Activated CD4-positive, alpha-beta T cell treated with anti-CD3 and anti-CD28 coated beads, Interleukin-2, amount 10 ng/mL, durations not matched to agents 24 days and 14 days (primary cell): ENCODE results near the gene MAP1LC3B2. TPM values are rescaled to one million over a fixed set of nuclear protein-coding genes. Genes with fewer than 3 reads are reported as not detected.
"Not testable (repeated sequence)": the region's sequence is repeated elsewhere in the genome, so short reads cannot be mapped to it uniquely, and the experiment has no call there.

ENCODE experiments used
- DNase-seq: peaks from one replicate; pipeline ENCODE4 v3.0.0; 2022
- H3K27ac Mint-ChIP-seq: one replicate; pipeline ENCODE4 v1.8.0; 2022; ENCODE audit warnings: mild to moderate bottlenecking, mixed read lengths
- H3K27me3 Mint-ChIP-seq: one replicate; pipeline ENCODE4 v1.8.0; 2022; ENCODE audit warnings: mixed read lengths
- H3K36me3 Mint-ChIP-seq: one replicate; pipeline ENCODE4 v1.8.0; 2022; ENCODE audit warnings: low read depth, mild to moderate bottlenecking, mixed read lengths
- H3K4me1 Mint-ChIP-seq: one replicate; pipeline ENCODE4 v1.8.0; 2021; ENCODE audit warnings: mixed read lengths
- H3K4me3 Mint-ChIP-seq: one replicate; pipeline ENCODE4 v1.8.0; 2022; ENCODE audit warnings: mild to moderate bottlenecking, moderate library complexity, mixed read lengths
- H3K9me3 Mint-ChIP-seq: one replicate; pipeline ENCODE4 v1.8.0; 2021; ENCODE audit warnings: mixed read lengths
- intact Hi-C: fragments of 100-400 bp; cut with micrococcal nuclease; formaldehyde crosslinking; loops from one replicate; pipeline ENCODE4 v1.15.1; 2023
- total RNA-seq: library from RNA; stranded (reverse); gene quantifications from 2 replicates; pipeline ENCODE4 v1.2.3, GENCODE V29; 2022

MAP1LC3B2 gene
- total RNA-seq, 1 donor from 2014 or later, result 0.68 TPM

DNA sequence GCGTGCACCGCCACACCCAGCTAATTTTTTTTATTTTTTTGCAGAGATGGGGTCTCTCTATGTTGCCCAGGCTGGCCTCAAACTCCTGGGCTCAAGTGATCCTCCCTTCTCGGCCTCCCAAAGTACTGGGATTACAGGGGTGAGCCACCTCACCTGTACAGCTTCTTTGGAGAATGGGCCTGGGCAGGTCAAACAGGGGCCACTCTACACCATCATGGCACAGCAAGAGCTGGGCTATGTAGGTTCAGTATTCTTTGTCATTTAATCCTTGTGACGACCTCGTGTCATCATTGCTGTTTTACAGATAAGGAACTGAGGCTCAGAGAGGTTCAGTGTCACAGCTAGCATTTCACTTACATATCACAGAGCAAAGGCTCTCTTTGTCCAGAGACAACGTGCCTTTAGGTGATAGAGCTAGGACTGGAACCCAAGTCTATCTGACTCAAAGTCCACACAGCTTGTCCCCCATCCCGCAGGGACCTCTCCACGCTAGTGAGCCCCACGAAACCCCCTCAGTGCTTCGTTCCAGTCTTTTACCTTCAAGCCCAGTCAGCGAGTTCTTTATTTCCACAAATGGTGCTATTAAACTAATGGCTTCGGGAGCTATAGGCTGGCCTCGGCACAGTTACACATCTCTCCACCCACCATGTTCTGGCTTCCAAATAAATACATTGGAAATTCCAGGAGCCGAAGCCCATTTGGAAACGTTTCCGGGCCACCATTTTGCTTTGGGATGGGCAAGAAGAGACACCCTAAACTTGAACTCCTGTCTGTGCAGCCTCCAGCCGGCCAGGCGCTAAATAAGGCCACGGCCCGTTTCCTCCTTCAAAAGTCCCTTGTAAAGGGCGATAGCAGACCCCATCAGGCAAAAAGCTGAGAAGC, 660 bp upstream of the MAP1LC3B2 start:
- Mint-ChIP-seq H3K27ac (peak overlapping the region; percentile 97), H3K36me3 (peaks cover 9% of the 10 kb centered on the region), H3K9me3 (peaks cover 6% of the 10 kb centered on the region), H3K4me1 (peaks cover 37% of the 10 kb centered on the region), H3K27me3 (peaks cover 9% of the 10 kb centered on the region), H3K4me3 (peak overlapping the region; percentile 82)
- no peak for DNase-seq
- intact Hi-C loops, result loop anchor here (1.0 to 2.0 kb wide), 9 partner anchors 20 to 498 kb away; partner anchors contain the start of gene MED13L

DNA sequence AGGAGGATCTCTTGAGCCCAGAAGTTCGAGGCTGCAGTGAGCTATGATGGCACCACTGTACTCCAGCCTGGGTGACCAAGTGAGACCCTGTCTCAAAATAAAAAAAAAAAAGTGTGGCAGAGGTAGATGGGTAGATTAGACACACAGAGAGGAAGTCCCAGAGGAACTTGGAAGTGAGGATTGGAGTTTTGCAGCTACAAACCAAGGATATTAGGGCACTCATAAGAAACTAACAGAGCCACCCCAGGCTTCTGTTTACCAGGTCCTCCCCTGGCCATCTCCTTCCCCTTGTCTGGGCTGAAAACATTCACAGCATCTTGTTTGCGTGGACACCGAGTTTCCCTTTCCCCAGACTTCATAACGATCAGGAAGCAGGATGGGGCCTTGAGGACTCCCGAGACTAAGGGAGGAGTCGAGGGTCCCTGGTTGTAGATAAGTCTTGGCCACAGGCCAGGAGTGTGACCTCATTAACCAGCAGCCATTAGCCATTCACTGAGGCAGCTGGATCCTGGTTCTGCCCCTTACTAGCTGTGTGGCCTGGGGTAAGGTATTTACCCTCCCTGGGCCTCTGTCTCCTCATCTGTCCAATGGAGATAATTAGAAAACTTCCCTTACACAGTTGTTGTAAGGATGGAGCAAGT, 2.1 kb downstream of the MAP1LC3B2 start:
- Mint-ChIP-seq H3K36me3 (peaks cover 15% of the 10 kb centered on the region), H3K9me3 (peaks cover 22% of the 10 kb centered on the region), H3K27ac (no peak overlapping the region), H3K4me1 (peaks cover 38% of the 10 kb centered on the region), H3K4me3 (no peak overlapping the region), H3K27me3 (peaks cover 7% of the 10 kb centered on the region)
- intact Hi-C loops, result loop anchor here (2.0 kb wide), 1 partner anchor 34 kb away; no protein-coding TSS in a partner anchor
- no peak for DNase-seq

DNA sequence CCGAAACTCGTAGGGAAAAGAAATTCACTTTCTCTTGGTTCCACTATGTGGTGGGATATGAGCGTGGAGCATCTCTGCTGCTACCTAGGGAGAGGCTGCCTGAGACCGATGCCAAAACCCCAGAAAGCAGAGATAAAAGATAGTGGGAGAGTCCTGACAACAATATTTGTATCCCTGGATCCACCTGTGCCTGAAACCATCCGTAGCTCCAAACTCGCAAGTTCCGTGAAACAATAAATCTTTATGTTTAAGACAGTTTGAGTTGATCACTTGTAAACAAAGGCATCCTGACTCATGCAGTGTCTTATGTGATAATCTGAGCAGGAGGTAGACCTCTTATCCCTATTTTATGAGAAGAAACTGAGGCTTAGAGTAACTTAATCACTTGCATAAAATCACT, 2.9 kb downstream of the MAP1LC3B2 start:
- no peak for DNase-seq
- H3K4me1 Mint-ChIP-seq, result peaks cover 34% of the 10 kb centered on the region
- peaks cover 20% of the 10 kb centered on the region for H3K9me3 Mint-ChIP-seq
- H3K27me3 Mint-ChIP-seq, result peaks cover 2% of the 10 kb centered on the region
- peaks cover 12% of the 10 kb centered on the region for H3K36me3 Mint-ChIP-seq
- intact Hi-C loops, result no loop called here
- H3K4me3 Mint-ChIP-seq, result no peak overlapping the region
- H3K27ac Mint-ChIP-seq, result no peak overlapping the region

- no peak overlapping the region for H3K27ac Mint-ChIP-seq
- no peak for DNase-seq
- peaks cover 23% of the 10 kb centered on the region for H3K9me3 Mint-ChIP-seq
- peaks cover 28% of the 10 kb centered on the region for H3K4me1 Mint-ChIP-seq
- H3K4me3 Mint-ChIP-seq, result no peak overlapping the region
- H3K36me3 Mint-ChIP-seq, result peaks cover 12% of the 10 kb centered on the region
- intact Hi-C loops, result no loop called here
- H3K27me3 Mint-ChIP-seq, result peaks cover 2% of the 10 kb centered on the region
Observed at GRCh38 chr12:116563262-116563661, 4.1 kb downstream of the MAP1LC3B2 start.

GRCh38 chr12:116564080-116564479, 4.9 kb downstream of the MAP1LC3B2 start:
- H3K4me1 Mint-ChIP-seq, result peaks cover 21% of the 10 kb centered on the region
- intact Hi-C loops, result no loop called here

DNA sequence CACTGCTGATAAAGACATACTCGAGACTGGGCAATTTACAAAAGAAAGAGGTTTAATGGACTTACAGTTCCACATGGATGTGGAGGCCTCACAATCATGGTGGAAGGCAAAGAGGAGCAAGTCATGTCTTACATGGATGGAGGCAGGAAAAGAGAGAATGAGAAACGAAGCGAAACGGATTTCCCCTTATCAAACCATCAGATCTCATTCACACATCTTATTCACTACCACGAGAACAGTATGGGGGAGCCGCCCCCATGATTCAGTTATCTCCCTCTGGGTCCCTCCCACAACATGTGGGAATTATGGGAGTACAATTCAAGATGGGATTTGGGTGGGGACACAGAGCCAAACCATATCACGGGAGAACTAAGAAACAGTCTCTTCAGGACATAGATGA, 6.0 kb downstream of the MAP1LC3B2 start:
- H3K4me3 Mint-ChIP-seq, DNase-seq, H3K27ac Mint-ChIP-seq: not testable (repeated sequence)

More at GRCh38 chr12:116564080-116564479, 4.9 kb downstream of the MAP1LC3B2 start:
- peaks cover 12% of the 10 kb centered on the region for H3K36me3 Mint-ChIP-seq
- peaks cover 25% of the 10 kb centered on the region for H3K9me3 Mint-ChIP-seq
- no peak for DNase-seq
- no peak overlapping the region for H3K27ac Mint-ChIP-seq
- H3K4me3 Mint-ChIP-seq, result no peak overlapping the region
- H3K27me3 Mint-ChIP-seq, result peaks cover 2% of the 10 kb centered on the region

GRCh38 chr12:116565963-116566362, 6.8 kb downstream of the MAP1LC3B2 start:
- intact Hi-C loops, result no loop called here
- no peak for DNase-seq
- Mint-ChIP-seq H3K27ac (no peak overlapping the region), H3K36me3 (peaks cover 10% of the 10 kb centered on the region), H3K27me3 (no peaks in the 10 kb centered on the region), H3K4me3 (no peak overlapping the region), H3K9me3 (peaks cover 28% of the 10 kb centered on the region), H3K4me1 (peaks cover 7% of the 10 kb centered on the region)

More for the DNA sequence above, 6.0 kb downstream of the MAP1LC3B2 start:
- intact Hi-C loops, H3K27me3 Mint-ChIP-seq, H3K36me3 Mint-ChIP-seq: not testable (repeated sequence)
- Mint-ChIP-seq H3K4me1 (peaks cover 12% of the 10 kb centered on the region), H3K9me3 (peaks cover 25% of the 10 kb centered on the region)

GRCh38 chr12:116568203-116568602, 9.0 kb downstream of the MAP1LC3B2 start:
- Mint-ChIP-seq H3K27me3 (no peaks in the 10 kb centered on the region), H3K4me1 (peaks cover 2% of the 10 kb centered on the region), H3K4me3 (no peak overlapping the region), H3K36me3 (peaks cover 10% of the 10 kb centered on the region), H3K27ac (no peak overlapping the region), H3K9me3 (peaks cover 27% of the 10 kb centered on the region)
- intact Hi-C loops, result no loop called here
- no peak for DNase-seq

- Mint-ChIP-seq H3K9me3 (peaks cover 8% of the 10 kb centered on the region), H3K4me1 (no peaks in the 10 kb centered on the region), H3K27me3 (peaks cover 2% of the 10 kb centered on the region), H3K36me3 (no peaks in the 10 kb centered on the region), H3K4me3 (no peak overlapping the region), H3K27ac (no peak overlapping the region)
- no peak for DNase-seq
- intact Hi-C loops, result no loop called here
Observed at GRCh38 chr12:116571089-116571488, 11.9 kb downstream of the MAP1LC3B2 start.

DNA sequence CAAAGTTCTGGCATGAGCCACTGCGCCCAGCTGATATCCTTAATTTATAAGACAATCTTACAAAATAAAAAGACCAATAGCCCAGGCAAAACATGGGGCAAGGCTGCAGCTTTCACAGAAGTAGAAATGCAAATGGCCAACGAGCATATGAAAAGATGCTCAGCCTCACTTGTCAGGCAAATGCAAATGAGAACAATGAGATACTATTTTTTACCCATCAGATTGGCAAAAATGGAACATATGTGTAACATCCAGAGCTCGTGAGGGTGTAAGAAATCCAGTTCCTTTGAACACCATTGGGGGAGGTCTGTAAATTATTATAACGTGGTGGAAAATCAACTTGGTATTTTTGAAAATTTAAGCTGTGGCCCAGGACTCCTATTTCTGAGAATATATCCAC, 14.6 kb downstream of the MAP1LC3B2 start:
- Mint-ChIP-seq H3K4me3 (no peak overlapping the region), H3K9me3 (peaks cover 3% of the 10 kb centered on the region)
- DNase-seq, result no peak

DNA sequence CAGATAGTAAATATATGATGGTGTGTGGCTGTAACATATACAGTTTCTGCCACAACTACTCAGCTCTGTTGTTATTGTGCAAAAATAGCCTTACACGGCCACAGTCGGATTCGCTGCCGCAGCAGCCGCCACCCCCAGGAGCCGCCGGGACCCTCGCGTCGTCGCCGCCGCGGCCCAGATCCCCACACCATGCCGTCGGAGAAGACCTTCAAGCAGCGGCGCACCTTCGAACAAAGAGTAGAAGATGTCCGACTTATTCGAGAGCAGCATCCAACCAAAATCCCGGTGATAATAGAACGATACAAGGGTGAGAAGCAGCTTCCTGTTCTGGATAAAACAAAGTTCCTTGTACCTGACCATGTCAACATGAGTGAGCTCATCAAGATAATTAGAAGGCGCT, 16.6 kb downstream of the MAP1LC3B2 start:
- H3K27ac Mint-ChIP-seq, H3K9me3 Mint-ChIP-seq, H3K36me3 Mint-ChIP-seq, H3K4me1 Mint-ChIP-seq, intact Hi-C loops, DNase-seq, H3K4me3 Mint-ChIP-seq: not testable (repeated sequence)
- peaks cover 15% of the 10 kb centered on the region for H3K27me3 Mint-ChIP-seq

More for the DNA sequence above, 14.6 kb downstream of the MAP1LC3B2 start:
- Mint-ChIP-seq H3K36me3 (no peaks in the 10 kb centered on the region), H3K27ac (no peak overlapping the region), H3K27me3 (peaks cover 11% of the 10 kb centered on the region), H3K4me1 (no peaks in the 10 kb centered on the region)
- intact Hi-C loops, result no loop called here

DNA sequence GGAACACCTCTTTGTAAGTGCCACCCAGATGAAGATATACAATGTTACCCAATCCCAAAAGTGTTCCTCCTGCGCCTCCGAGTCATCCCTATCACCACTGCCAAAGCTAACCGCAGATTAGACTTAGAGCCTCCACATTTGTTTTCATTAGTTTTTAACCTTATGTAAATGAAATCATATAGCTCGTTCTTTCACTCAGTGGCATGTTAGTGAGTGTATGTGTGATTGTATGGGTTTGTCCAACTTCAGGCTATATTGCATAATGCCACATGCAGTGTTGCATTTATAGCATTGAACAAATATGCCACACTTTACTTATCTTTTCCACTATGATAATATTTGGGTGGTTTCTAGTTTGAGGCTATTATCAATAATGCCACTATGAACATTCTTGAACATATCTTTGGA, 18.0 kb downstream of the MAP1LC3B2 start:
- peaks cover 15% of the 10 kb centered on the region for H3K27me3 Mint-ChIP-seq
- H3K27ac Mint-ChIP-seq, result no peak overlapping the region
- H3K9me3 Mint-ChIP-seq, result peaks cover 3% of the 10 kb centered on the region
- H3K4me3 Mint-ChIP-seq, result no peak overlapping the region
- intact Hi-C loops, result no loop called here
- H3K4me1 Mint-ChIP-seq, result peaks cover 2% of the 10 kb centered on the region
- no peak for DNase-seq
- no peaks in the 10 kb centered on the region for H3K36me3 Mint-ChIP-seq

DNA sequence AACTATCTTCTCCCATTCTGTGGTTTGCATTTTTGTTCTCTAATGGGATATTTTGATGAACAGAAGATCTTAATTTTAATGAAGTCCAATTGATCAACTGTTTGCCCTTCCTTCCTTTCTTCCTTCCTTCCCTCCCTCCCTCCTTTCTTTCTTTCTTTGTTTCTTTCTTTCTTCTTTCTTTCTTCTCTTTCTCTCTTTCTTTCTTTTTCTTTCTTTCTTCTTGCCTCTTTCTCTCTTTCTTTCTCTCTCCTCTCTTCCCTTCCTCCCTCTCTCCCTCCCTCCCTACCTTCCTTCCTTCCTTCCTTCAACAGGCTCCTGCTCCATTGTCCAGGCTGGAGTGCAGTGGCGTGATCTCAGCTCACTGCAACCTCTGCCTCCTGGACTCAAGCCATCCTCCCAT, 18.9 kb downstream of the MAP1LC3B2 start:
- H3K4me3 Mint-ChIP-seq, result no peak overlapping the region
- no peak overlapping the region for H3K27ac Mint-ChIP-seq
- H3K9me3 Mint-ChIP-seq, result peaks cover 6% of the 10 kb centered on the region
- peaks cover 15% of the 10 kb centered on the region for H3K27me3 Mint-ChIP-seq
- intact Hi-C loops, result no loop called here
- DNase-seq, result no peak
- no peaks in the 10 kb centered on the region for H3K36me3 Mint-ChIP-seq
- peaks cover 2% of the 10 kb centered on the region for H3K4me1 Mint-ChIP-seq

- intact Hi-C loops, result no loop called here
- Mint-ChIP-seq H3K4me1 (peaks cover 2% of the 10 kb centered on the region), H3K9me3 (peaks cover 26% of the 10 kb centered on the region), H3K4me3 (no peak overlapping the region), H3K36me3 (no peaks in the 10 kb centered on the region), H3K27ac (no peak overlapping the region), H3K27me3 (peaks cover 15% of the 10 kb centered on the region)
- DNase-seq, result no peak
Observed at GRCh38 chr12:116582610-116583009, 23.4 kb downstream of the MAP1LC3B2 start.
